Tibial artery (tissue), 4 donors: Measurements from ENCODE around the gene AKAP13.
A peak's percentile ranks its signal among the peaks of the same experiment; 100 is the strongest.

Experiments used
- DNase-seq, 2 donors: peaks; one replicate each; pipeline ENCODE4 v3.0.0-alpha.2; 2019
- H3K27ac ChIP-seq, 2 donors: fragments of 200-600 bp; sonication (generic) in 1 of 2; 1 replicate in 1 of 2; 2 replicates in 1 of 2; pipeline ENCODE4 v1.5.1; 2018 to 2019; ENCODE audit warnings: mild to moderate bottlenecking in 1 of 2
- H3K27me3 ChIP-seq, 2 donors: fragments of 200-600 bp; sonication (generic) in 1 of 2; one replicate each; pipeline versions ENCODE4 v1.5.1 to v1.6.0; 2016 to 2019
- H3K36me3 ChIP-seq, 3 donors: fragments of 200-600 bp; sonication (generic) in 2 of 3; one replicate each; pipeline ENCODE4 v1.5.1; 2016 to 2019; ENCODE audit warnings: mild to moderate bottlenecking in 2 of 3
- H3K4me1 ChIP-seq, 4 donors: fragments of 200-600 bp; sonication (generic) in 2 of 4; 1 replicate in 3 of 4; 2 replicates in 1 of 4; pipeline ENCODE4 v1.5.1; 2016 to 2019
- H3K4me3 ChIP-seq, 2 donors: fragments of 200-600 bp; sonication (generic) in 1 of 2; 1 replicate in 1 of 2; 2 replicates in 1 of 2; pipeline ENCODE4 v1.5.1; 2018 to 2019; ENCODE audit warnings: mild to moderate bottlenecking in 2 of 2
- H3K9me3 ChIP-seq, 3 donors: fragments of 200-600 bp; sonication (generic) in 1 of 3; one replicate each; pipeline ENCODE4 v1.5.1; 2016 to 2019
- intact Hi-C: fragments of 100-400 bp; cut with DNase I; formaldehyde crosslinking; loops from one replicate; pipeline ENCODE4 v1.15.0; 2023; ENCODE audit warnings: low total_unique reads
- TF ChIP-seq, protein P1 (sequence below), 2 experiments: fragments of 200-600 bp in 1 of 2; fragments of 450-650 bp in 1 of 2; IDR thresholded peaks; one replicate each; pipeline ENCODE4 v1.5.1; 2017 to 2019; ENCODE audit warnings: antibody characterized with exemption in 2 of 2, mild to moderate bottlenecking in 1 of 2, moderate library complexity in 1 of 2

AKAP13 gene

DNA sequence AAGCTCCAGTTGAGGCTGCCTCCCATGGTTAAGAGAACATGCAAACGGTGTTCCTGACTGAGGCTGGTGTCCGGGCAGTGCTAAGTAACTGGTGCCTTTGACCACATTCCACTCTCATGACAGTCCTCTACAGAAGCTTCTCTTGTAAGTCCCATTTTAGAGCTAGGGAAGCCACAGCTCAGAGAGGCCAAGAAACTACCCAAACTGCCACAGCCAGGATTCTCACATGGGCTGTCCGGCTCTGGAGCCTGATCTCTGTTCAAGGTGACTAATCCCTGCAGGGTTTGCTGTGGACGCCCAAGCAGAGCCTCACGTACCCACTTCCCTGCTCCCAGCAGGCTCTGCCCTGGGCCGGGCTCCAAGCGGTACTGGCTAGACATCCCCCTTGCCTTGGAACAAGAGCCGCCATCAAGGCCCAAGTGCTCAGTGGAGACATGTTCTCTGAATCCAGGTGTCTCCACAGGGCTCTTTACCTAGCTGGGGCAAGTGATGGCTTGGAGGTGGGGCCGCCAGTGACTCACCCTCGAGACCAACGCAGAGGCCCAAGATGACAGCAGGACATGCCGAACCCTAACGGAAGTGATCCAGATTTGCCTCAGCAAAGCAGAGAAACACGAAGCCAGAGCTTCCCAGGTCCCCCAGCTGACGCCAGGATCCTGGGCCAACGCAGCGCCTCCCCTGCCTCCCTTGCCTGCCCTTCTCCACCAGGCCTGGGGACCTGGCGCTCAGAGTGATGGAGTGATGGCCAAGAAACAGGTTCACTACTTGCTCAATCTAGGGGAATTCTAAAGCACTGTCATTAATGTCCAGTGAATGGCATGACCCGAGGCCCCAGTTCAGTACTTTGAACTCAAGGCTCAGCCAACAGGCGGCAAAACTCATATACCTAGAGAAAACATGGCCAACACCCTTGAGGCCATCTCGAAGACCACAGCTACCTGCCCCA, 390.0 kb downstream of the AKAP13 start:
- intact Hi-C loops, result no loop called here
- H3K4me1 ChIP-seq, result peaks cover 0 to 37% (median 32%) of the 10 kb centered on the region in 4 donors
- H3K36me3 ChIP-seq, result peaks cover 0 to 20% (median 6%) of the 10 kb centered on the region in 3 donors
- DNase-seq, result no peak
- H3K4me3 ChIP-seq, result no peak overlapping the region
- H3K27ac ChIP-seq, result peak overlapping the region in 1 of 2 donors; percentile 74
- no peaks in the 10 kb centered on the region for H3K27me3 ChIP-seq
- TF ChIP-seq, protein P1, sequence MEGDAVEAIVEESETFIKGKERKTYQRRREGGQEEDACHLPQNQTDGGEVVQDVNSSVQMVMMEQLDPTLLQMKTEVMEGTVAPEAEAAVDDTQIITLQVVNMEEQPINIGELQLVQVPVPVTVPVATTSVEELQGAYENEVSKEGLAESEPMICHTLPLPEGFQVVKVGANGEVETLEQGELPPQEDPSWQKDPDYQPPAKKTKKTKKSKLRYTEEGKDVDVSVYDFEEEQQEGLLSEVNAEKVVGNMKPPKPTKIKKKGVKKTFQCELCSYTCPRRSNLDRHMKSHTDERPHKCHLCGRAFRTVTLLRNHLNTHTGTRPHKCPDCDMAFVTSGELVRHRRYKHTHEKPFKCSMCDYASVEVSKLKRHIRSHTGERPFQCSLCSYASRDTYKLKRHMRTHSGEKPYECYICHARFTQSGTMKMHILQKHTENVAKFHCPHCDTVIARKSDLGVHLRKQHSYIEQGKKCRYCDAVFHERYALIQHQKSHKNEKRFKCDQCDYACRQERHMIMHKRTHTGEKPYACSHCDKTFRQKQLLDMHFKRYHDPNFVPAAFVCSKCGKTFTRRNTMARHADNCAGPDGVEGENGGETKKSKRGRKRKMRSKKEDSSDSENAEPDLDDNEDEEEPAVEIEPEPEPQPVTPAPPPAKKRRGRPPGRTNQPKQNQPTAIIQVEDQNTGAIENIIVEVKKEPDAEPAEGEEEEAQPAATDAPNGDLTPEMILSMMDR (IDR thresholded peaks at IDR 0.05), result no peak
- no peaks in the 10 kb centered on the region for H3K9me3 ChIP-seq

DNA sequence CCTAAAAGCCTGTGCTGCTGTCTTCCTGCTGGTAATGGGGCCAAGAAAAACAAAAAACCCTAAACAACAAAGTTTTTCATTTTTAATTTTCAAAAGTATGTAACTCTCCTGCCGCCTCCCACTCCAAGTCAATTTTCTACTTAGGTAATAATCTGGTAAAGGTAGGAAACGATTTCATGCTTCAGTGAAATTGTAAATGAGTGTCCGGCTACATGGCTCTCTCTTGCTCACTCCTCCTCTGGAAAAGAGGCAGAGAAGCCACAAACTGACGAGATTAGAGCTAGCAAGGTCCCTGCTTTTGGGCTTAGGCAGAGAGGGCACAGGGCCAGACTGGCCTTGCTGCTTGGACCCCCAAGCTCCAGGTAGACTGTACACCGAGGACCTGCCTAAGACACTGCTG, 390.9 kb downstream of the AKAP13 start:
- H3K36me3 ChIP-seq, result peaks cover 0 to 20% (median 6%) of the 10 kb centered on the region in 3 donors
- H3K4me3 ChIP-seq, result no peak overlapping the region
- H3K27ac ChIP-seq, result peak overlapping the region; percentile 63 to 74
- no peak for DNase-seq
- no peaks in the 10 kb centered on the region for H3K9me3 ChIP-seq
- TF ChIP-seq, protein P1 (IDR thresholded peaks at IDR 0.05), result no peak
- intact Hi-C loops, result no loop called here
- no peaks in the 10 kb centered on the region for H3K27me3 ChIP-seq
- peaks cover 0 to 31% (median 27%) of the 10 kb centered on the region in 4 donors for H3K4me1 ChIP-seq

DNA sequence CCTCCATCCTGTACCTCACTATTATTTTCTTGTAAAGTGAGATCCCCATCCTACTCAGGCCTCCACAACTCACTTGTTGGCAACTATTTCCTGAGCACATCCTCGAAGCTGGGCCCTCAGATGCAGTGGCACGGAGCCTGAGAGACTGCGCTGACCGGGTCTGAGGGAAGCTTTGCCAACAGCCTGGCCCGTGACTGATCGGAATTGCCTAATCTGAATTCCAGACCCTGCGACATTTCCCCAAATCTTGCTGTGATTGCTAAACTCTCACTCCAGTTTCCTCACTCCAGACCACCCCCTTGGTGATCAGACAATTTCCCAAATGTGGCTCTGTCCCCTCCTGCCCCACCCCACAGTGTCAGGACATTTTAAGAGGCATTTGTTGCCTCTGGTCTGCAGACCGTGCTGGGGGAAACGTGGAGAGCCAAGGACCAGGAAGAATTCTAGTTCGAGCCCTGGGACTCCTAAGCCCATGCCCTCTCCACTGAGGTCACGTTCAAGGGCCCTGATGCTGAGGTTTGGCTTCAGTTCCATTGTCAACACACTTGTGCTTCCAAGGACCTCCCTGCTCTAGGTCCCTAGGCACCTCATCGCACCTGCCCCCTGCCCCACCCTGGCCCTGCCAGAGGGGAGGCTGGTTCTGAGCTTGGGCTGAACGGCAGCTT, 391.5 kb downstream of the AKAP13 start:
- intact Hi-C loops, result no loop called here
- DNase-seq, result peak; percentile 82 to 88
- H3K9me3 ChIP-seq, result no peaks in the 10 kb centered on the region
- no peak overlapping the region for H3K4me3 ChIP-seq
- peaks cover 0 to 28% (median 26%) of the 10 kb centered on the region in 4 donors for H3K4me1 ChIP-seq
- peaks cover 0 to 20% (median 6%) of the 10 kb centered on the region in 3 donors for H3K36me3 ChIP-seq
- TF ChIP-seq, protein P1 (IDR thresholded peaks at IDR 0.05), result no peak
- no peaks in the 10 kb centered on the region for H3K27me3 ChIP-seq
- H3K27ac ChIP-seq, result peak overlapping the region; percentile 63 to 74

DNA sequence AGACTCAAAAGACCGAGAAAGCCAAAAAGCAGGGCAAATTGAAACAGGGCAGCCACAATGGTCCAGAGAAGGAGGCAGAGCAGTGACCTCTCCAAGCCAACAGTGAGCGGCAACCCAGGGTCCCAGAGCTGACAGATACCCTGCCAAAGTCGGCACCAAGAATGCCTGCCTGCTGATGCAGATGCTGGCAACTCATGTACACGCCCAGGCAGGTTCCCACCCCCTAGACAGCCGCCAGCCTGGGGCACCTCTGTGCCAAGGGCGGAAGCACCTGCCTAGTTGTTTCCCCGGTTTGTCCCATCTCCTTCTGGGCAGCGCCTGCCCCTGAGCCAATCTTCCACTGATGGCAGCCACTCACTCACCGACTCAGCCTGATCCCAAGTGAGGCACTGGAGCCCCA, 392.3 kb downstream of the AKAP13 start:
- no peak overlapping the region for H3K4me3 ChIP-seq
- H3K36me3 ChIP-seq, result peaks cover 0 to 19% (median 6%) of the 10 kb centered on the region in 3 donors
- intact Hi-C loops, result no loop called here
- H3K27me3 ChIP-seq, result no peaks in the 10 kb centered on the region
- peaks cover 0 to 28% (median 26%) of the 10 kb centered on the region in 4 donors for H3K4me1 ChIP-seq
- H3K27ac ChIP-seq, result peak overlapping the region; percentile 63 to 74
- TF ChIP-seq, protein P1 (IDR thresholded peaks at IDR 0.05), result no peak
- no peaks in the 10 kb centered on the region for H3K9me3 ChIP-seq
- DNase-seq, result no peak

DNA sequence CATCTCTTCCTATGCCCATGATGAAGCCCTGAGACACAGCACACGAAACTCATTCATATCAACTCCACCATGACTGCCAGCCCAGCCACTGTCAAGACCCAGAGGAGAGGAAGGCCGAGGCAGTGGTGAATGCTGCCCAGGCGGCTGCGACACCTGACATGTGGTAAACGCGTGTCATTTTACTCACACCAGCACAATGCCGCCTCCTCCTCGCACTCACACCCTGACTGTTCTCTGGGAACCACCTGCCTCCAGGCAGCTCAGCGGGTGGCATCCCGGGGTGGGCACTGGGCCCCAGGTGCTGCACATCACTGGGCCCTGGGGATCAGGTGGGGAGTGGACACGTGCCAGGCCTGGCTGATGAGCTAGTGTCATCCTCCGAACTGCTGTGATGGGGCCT, 392.8 kb downstream of the AKAP13 start:
- TF ChIP-seq, protein P1 (IDR thresholded peaks at IDR 0.05), result no peak

More for the DNA sequence above, 392.8 kb downstream of the AKAP13 start:
- Histone ChIP-seq H3K9me3 (no peaks in the 10 kb centered on the region), H3K4me3 (no peak overlapping the region), H3K27ac (no peak overlapping the region), H3K4me1 (peaks cover 0 to 28% (median 26%) of the 10 kb centered on the region in 4 donors), H3K27me3 (no peaks in the 10 kb centered on the region), H3K36me3 (peaks cover 0 to 13% (median 6%) of the 10 kb centered on the region in 3 donors)
- intact Hi-C loops, result no loop called here
- no peak for DNase-seq
